HG02571 (cell line): ENCODE measurements around the gene ACY1.

Source experiments
- ATAC-seq: cut with Tn5 transposase; IDR thresholded peaks from one replicate; pipeline ENCODE4 v1.9.1; 2021; ENCODE audit warnings: mild to moderate bottlenecking, moderate library complexity; ENCODE audit not compliant: unreplicated experiment

ACY1 gene

DNA sequence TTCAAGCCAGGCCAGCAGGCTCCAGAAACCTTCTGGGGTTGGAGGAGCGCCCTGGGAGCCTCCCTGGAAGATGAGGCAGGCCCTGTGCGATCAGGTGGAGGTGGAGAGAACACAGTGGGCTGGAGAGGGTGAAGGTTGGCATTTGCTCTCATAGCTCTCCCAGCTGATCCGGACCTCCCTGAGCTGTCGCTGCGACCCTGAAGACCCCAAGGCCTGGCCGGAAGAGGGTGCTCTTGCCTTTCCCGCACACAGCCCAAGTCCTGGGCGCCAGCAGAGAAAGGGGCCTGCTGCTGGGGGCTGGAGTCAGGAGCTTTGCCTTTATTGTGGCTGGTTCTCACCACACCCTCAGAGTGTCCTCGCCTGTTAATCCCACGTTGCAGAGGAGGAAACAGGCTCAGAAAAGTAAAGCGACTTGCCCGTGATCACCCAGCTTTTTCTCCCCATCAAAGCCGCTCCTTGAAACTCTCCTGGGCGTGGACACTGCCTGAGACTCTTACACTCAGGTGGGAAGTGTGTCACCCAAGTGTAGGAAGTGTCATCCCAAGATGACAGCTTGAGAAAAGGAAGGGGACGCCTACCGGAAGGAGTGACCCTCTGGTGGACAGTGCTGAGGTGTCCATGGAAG is 20.9 kb downstream of the ACY1 start:
- ATAC-seq = no peak

DNA sequence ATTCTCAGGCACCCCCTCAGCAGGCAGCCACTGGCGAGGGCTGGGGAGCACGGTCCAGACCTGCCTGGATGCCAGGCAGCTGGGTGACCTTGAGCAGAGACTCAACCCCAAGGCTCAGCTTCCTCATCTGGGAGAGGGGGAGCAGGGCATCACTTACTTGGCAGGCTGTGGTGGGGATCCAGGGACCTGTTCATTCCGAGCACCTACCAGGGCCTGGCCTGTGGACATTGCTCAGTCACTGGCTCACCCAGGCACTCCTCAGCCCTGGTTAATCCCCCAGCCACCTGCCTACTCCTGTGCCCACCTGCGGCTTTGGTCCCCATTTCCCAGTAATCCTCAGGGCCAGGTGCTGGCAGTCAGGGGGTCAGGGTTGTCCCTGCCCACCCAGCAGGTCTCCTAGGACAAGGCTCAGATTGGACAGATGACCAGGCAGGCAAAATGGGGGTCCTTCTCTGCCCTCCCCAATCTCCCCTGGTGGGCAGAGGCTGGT is 21.6 kb downstream of the ACY1 start:
- ATAC-seq = no peak

DNA sequence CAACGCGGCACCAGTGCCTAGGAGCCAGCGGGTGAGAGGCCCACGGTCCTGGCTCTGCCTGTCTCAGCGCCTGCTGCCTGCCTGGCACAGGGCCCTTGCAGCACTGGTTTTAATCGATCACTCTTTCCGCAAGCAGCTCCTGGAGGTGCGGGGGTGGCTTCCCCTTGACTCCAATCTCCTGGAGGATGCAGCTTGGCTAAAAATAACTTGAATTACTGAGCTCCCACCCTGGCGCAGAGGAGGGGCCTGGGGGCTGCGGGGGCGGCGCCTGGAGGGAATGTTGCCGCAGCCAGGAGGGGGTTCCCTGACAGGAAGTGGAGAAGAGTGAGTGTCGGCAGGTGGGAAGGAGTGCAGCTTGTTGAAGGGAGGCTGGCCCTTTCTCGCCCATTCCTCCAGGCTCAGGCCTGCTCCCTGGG is 22.2 kb downstream of the ACY1 start:
- ATAC-seq = no peak

DNA sequence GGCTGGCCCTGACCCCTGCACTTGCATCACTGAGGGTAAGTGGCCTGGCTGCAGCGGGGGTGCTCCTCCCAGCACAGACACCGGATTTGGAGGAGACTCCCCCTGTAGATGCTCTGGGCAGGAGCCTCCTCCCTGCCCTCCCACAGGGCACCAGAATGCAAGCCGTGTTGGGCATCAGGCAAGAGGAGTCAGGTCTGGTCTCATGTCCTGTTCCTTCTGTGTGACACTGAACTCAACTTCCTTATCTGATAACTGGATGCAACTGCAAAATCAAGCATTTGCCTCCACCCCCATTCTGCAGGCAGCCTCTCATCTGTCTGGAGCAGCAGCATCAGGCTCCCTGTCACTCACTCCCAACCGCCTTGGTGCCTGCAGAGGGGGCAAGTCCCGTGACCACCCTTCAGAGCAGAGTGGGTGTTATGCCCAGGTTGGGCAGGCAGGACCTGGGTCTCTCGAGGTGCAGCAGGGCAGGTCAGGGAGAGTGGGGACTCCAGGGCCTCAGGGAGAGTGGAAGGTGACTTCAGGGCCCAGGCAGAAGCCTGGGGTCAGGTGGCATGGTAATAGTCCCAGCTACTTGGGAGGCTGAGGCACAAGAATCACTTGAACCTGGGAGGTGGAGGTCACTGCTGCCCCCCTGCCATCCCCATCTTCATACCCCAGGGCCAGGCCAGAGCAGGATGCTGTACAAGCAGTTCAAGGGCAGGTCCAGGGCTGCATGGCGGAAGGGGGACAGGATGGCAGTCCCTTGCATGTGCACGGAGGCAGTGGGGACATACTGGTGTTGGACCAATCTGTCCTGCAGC is 22.9 kb downstream of the ACY1 start:
- no peak for ATAC-seq

DNA sequence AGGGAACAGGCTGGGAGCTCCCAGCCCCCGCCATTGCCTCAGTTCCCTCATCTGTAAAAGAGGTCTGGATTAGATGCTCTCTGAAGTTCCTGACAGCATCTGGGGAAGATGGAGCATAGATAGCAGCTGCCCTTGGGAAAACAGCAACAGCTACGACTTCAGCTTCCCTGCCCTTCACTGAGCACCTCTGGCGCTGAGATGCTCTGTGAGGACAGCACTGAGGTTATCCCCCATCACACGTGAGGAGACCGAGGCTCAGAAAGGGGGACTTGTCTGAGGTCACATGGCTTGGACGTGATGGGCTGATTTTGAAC is 23.4 kb downstream of the ACY1 start:
- no peak for ATAC-seq

DNA sequence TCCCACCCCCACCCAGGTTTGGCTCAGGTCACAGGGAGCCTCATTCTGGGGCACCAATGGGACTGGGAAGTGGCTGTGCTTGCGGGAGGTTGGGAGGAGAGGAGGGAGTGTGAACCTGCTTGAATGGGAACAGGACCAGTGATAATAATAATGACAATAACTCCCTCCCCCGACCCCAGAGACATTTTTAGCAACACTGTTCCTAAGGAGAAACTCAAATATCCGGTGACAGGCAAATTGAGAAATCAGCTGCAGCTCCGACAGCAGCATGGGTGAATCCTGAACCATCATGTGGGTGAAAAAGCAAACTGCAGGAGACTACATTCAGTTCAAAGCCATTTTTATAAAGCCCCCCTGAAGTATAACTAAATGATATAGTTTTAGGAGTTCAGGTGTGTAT is 24.0 kb downstream of the ACY1 start:
- ATAC-seq = no peak

DNA sequence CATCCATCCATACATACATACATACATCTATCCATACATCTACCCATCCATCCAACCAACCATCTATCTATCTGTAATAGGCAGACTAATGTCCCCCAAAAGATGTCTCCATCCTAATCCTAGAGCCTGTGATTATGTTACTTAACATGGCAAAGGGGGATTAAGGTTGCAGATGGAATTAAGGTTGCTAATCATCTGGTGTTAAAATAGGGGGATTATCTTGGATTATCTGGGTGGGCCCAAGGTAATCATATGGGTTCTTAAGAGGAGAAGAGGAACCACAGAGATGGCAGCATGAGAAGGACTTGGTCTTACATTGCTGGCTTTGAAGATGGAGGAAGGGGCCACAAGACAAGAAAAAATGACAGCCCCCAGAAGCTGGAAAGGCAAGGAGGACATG is 27.1 kb downstream of the ACY1 start:
- no peak for ATAC-seq

DNA sequence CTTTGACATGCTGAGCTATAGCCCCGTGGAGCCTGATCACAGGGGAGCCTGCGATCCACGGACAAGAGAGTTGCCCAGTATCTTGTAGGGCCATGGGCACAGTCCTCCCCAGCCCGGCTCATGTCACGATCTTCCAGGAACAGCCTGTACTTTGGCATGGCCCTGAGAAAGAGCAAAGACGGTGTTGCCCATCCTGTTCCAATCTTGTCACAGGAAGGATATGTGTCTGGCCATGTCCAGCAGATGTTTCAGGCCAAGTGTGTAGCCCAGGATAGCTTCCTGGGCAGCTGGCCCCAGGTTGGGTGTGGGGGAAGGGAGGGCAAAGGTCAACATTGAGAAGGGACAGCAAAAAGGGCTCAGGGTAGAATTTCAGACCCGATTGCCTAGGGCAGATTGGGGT is 29.4 kb downstream of the ACY1 start:
- ATAC-seq = no peak

DNA sequence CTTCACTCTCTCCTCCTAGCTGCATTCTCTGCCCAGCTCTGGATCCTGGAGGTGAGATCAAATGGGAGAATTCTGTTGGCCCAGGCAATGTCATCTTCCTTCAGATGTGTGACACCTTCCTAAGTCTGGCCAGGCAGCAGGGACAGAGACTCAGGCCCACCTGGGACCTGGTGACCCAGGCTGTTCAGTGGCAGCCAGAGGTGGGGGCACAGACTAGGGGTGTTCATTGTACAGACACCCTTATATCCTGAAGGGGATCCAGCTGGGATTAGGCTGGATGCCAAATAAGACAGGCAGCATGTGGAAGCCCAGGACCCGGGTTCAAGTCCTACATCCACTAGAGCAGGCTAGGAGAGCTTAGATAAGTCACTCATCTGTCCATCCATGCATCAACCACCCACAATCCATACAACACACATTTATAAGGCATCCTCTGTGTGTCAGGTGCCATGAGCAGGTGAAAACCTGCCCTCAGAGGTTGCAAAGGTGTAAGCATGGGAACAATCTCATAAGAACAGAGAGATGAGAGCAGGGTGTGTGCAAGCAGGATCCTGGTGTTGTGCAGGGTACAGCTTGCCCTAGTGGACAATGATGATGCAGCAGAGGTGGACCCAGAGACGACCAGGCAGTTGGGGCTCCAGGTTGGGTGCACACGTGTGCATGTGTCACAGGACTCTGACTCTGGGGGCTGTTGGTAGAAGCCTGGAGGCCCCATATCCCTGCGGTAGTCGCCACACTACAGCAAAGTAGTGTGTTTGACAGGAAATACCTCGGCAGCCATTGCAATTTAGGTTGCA is 30.7 kb downstream of the ACY1 start:
- no peak for ATAC-seq

DNA sequence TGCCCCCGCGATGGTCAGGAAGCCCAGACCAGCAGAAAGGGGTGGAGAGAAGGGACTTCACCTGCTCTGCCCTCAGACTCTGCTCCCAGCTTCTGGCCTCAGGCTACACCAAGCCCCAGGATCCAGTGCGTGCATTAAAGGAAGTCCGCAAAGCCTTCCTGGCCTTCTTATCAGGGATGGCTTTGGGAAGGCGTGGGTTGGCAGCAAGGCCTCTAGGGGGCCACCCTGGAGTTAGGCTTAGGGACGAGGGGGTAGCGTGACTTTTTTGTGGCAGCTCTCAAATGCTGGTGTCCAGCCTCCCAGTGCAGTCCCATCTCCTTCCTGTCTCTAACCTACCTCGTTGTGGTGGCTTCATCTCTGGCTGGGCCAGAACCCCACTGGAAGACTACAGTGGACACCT is 31.3 kb downstream of the ACY1 start:
- ATAC-seq = no peak

DNA sequence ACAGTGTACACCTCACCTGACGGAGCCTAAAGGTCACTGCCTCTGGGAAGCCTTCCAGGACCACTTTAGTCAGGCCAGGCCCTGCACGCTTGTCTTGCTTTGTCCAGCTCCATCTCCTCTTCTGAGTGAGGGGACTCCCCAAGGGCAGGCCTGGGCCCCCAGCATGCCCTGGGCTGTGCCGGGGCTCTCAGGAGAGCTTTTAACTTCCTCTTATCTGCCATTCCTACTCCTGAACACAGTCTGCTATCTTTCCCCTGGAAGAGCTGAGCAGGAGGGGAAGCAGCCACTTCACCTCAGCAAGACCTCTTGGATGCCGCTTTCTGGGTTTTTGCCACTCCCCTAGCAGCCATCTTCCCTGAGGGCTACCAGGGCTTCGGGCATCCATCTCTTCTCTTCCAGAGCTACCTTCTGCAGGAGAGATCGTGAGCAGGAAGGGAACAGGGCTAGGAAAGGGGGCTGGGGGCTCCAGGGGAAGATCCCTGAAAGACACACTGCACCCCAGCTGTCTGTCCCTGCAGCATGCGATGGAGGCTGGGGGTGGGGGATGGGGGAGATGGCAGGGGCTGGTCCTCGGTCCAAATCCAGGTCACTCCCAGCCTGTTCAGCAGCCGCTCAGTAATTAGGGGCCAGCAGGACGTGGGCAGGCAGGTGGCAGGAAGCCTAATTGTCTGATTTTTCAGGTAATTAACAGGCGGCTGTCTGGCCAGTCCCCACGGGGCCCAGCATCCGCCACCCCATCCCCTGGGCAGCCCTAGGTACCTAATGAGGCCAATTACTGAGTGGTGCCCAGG is 32.3 kb downstream of the ACY1 start:
- no peak for ATAC-seq

DNA sequence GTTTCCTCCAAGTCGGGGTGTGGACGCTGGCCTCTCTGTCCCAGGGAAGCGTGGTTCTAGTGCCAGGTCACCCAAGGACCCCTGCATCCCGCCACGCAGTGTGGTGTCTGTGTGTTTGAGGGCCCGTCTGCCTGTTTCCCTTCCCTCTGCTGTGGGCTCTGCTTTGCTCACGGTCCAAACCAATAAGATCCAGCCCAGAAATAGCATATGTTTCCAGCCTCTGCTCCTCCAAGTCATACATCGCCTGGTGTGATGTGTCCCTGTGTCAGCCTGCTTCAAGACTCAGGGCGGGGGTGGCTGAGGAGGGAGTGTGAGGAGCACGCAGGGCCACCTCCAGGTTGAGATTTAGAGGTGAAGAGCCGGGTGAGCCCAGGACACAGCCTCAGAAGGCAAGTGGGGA is 34.3 kb downstream of the ACY1 start:
- ATAC-seq = no peak

DNA sequence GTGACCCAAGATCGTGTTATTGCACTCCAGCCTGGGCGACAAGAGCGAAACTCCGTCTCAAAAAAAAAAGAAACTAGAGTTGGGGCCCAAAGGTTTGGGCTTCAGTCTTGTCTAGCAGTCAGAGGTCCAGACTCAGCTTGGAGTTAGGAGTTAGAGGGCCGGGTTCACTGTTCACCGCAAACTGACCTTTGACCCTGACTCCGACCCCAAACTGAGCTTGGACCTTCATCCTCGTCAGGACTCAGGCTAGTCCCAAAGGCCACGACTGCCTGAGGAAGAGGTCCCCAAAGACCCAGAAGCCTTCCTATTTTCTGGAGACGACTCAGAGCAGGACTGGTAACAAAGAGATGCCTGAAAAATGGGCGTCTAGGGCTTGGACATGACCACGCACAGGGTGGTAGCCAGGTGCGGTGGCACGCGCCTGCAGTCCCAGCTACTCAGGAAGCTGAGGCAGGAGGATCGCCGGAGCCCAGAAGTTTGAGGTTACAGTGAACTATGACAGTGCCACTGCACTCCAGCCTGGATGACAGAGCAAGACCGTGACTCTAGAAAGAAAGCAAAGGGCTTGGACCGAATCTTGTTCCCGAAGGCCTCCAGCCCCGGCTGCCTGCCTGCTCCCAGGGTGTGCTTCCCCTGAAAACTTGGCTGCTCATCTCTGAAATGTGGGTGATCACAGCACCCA is 35.1 kb downstream of the ACY1 start:
- no peak for ATAC-seq

DNA sequence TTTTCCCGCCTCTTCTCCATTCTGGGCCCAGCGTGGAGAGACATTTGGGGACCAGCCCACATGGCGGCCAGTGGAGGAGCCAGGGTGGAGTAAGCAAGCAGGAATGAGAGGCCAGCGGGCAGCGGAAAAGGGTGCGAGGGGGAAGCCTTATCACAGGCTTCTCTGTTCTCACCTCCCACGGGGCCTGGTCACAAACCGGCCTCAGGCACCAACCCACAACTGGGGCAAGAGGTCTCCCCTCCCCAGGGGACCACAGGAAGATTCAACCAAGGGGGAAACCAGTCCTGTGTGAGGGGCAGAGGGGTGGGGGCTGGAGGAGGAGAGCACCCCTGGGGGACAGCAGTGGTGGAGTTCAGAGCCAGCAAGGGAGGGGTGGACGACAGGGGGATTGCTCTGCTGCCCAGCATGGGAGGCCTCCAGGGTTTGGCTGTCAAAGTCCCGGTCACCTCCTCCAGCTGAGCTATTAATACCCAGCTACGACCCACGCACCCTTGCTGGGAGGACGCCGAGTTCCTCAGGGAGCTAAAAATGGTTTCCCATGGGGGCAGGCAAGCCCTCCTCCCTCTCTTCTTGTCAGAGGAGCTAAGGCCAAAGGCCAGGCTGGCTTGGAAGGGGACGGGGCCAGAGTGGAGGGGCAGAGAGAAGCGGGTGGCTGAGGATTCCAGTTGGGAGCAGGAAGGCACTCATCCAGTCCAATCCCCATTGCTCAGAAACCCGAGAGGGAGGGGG is 36.2 kb downstream of the ACY1 start:
- no peak for ATAC-seq

DNA sequence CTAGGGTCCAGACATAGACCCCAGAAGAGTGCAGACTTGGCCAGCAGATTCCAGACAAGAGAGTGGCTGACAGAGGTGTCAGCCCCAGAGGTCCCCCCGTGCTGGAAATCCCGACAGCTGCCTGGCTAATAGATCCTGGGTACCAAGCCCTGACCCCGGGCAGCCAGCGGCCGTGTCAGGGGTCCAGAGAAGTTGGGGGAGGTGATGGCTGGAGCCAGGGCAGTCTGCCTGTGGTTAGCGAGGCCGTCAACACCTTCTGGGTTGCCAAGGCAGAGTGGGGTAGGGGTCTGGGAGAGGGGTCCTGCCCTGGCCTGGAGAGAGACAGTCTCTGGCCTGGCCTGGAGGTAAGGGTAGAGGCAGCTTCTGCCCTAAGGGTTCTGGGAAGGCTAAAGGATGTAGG is 37.5 kb downstream of the ACY1 start:
- no peak for ATAC-seq

DNA sequence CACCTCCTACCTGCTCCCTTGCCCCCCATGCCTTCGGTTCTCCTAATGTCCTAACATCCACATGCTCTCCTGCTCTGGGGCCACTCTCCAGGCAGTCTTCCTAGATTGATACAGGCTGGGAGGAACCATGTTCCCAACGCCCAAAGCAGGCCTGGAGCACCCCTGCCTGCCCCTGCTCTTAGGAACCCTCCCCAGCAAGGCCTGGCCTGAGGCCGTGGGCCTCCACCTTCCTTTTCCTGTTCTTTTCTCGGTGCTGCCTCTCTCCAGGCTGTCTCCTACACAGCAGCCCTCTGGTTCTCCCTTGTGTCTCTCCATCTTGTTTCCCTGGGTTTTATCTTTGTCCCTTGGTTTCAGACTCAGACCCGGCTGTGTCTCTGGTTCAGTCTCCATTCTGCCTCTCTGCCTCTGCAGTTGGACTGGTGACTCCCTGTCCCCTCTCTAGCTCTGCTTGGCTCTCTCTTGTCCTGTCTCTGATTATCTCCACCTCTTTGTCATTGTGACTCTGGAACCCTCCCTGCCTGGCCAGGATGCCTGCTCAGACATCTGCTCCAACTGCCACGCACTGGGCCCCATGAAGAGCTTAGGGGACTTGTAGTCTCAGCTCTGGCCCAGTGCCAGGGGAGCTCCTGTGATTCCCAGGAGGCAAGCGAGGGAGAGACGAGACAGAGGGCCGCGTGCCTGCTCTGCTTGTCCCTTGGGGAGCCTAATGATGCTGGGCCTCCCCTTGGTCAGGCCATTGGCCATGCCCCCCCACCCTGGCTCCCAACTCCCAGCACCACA is 38.3 kb downstream of the ACY1 start:
- no peak for ATAC-seq

DNA sequence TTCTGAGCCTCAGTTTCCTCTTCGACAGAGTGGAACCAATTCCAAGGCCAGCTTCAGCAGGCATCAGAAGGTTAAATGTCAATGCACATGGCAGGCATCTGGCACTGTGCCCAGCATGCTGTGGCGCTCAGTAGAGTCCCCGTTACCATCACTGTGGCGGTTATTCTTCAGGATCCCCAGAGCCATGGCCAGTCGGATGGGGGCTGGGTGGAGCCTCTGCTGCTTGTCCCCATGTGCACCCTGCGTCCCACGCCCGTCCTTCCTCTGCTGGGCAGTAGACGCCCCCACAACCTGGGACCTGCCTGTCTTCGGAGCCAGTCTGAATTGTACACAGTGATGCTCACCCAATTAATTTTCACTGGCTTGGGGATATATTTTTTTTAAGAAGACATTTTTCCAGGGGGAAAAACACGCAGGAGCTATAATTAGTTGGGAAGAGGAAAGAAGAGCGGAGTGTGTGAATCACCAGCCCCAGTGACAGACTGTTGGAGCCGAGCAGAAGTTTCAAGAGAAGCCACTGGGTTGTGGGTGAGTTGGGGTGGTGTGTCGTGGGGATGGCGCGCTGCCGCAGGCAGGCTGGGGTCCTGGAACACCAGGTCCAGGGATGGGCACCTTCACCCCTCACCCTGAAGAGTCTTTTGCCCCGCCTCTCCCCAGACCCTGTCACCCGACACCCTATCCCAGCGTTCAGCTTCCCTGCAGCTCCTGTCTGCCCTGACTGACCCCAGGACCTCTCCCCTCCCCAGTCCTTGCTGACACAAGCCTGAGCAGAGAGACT is 39.2 kb downstream of the ACY1 start:
- no peak for ATAC-seq

DNA sequence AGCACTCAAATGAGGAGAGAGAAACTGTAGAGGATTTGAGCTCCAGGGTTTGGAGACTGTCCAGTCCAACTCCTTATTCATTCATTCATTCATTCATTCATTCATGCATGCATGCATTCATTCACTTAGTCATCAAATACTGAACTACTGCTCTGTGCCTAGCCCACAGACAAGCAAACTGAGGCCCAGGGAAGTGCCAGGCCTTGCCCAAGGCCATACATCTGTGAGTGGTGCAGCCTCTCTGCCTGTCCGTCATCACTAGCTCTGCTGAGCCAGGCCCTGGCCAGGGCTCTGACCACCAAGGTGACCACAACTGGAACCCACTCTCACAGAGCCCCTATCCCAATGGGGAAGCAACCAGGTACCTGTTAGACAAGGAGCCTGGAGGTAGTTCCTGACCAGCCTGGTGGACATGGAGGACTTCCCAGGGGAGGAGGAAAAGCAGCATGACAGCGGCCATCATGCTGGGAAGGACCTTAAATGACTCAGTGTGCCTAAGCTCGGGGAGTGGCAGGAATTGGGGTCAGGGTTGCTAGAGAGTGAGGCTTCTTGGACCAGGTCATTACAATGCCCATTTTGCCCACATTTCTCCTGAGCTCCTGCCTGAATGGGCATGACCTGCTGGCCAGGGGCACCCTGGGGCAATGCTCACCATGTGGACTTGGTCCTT is 39.9 kb downstream of the ACY1 start:
- ATAC-seq = no peak
